HEK293 (cell line): ENCODE results near the gene UGCG.
"Not testable (repeated sequence)": the region's sequence is repeated elsewhere in the genome, so short reads cannot be mapped to it uniquely, and the experiment has no call there.

Experiments used
- CTCF ChIA-PET: fragments of 350-600 bp; formaldehyde crosslinking; extraction: SDS; loops from one replicate; lab custom pipeline; 2021; ENCODE audit warnings: antibody characterized with exemption; lab: Yijun Ruan, JAX
- POLR2A ChIA-PET: fragments of 300-600 bp; formaldehyde crosslinking; extraction: SDS; loops from one replicate; lab custom pipeline; 2020; ENCODE audit warnings: antibody characterized with exemption, inconsistent platforms; lab: Yijun Ruan, JAX
- H3K27ac ChIP-seq: fragments of 200-500 bp; sonication (Bioruptor generic); 2 replicates; pipeline ENCODE4 v1.5.1; 2014; ENCODE audit warnings: low read depth, low read length, control low read depth, inconsistent platforms; ENCODE audit errors: extremely low read depth
- H3K36me3 ChIP-seq, 2 experiments: fragments of 200-500 bp in 1 of 2; sonication (Bioruptor generic) in 1 of 2; 1 replicate in 1 of 2; 2 replicates in 1 of 2; pipeline ENCODE4 v1.5.1; 2014 to 2017; ENCODE audit warnings: inconsistent platforms in 2 of 2, low read length in 2 of 2; ENCODE audit not compliant: control insufficient read depth in 2 of 2, insufficient read depth in 1 of 2
- H3K4me1 ChIP-seq: fragments of 200-500 bp; sonication (Bioruptor generic); 2 replicates; pipeline ENCODE4 v1.5.1; 2014; ENCODE audit warnings: mild to moderate bottlenecking, low read length, inconsistent platforms; ENCODE audit not compliant: control insufficient read depth, insufficient read depth
- H3K4me3 ChIP-seq: 2 replicates; pipeline ENCODE4 v1.5.1; 2011; ENCODE audit warnings: low read depth, mild to moderate bottlenecking, control low read depth, low read length, moderate library complexity
- H3K9me3 ChIP-seq: fragments of 200-500 bp; sonication (Bioruptor generic); 2 replicates; pipeline ENCODE4 v1.5.1; 2014; ENCODE audit warnings: low read depth, low read length, inconsistent platforms; ENCODE audit not compliant: control insufficient read depth, insufficient read depth
- BCL11B ChIP-seq: fragments of 450-650 bp; formaldehyde crosslinking; IDR thresholded peaks from 2 replicates; pipeline ENCODE4 v1.5.1; 2016; ENCODE audit warnings: low read depth, missing biosample characterization, missing genetic modification characterization
- PRDM10 ChIP-seq: fragments of 450-650 bp; formaldehyde crosslinking; IDR thresholded peaks from 2 replicates; pipeline ENCODE4 v1.5.1; 2016; ENCODE audit warnings: missing biosample characterization, missing genetic modification characterization
- ZBTB6 ChIP-seq: fragments of 450-650 bp; formaldehyde crosslinking; IDR thresholded peaks from 2 replicates; pipeline ENCODE4 v1.5.1; 2017; ENCODE audit warnings: missing biosample characterization, missing genetic modification characterization
- ZFHX2 ChIP-seq: fragments of 450-650 bp; formaldehyde crosslinking; conservative IDR thresholded peaks from 2 replicates; pipeline ENCODE4 v1.5.1; 2016; ENCODE audit warnings: missing biosample characterization, missing genetic modification characterization
- ZNF133 ChIP-seq: fragments of 450-650 bp; formaldehyde crosslinking; IDR thresholded peaks from 2 replicates; pipeline ENCODE4 v1.5.1; 2016; ENCODE audit warnings: missing biosample characterization, missing genetic modification characterization
- ZNF174 ChIP-seq: fragments of 450-650 bp; formaldehyde crosslinking; IDR thresholded peaks from 2 replicates; pipeline ENCODE4 v1.5.0; 2017; ENCODE audit warnings: missing biosample characterization, mild to moderate bottlenecking, missing genetic modification characterization
- ZNF2 ChIP-seq: fragments of 450-650 bp; formaldehyde crosslinking; IDR thresholded peaks from 2 replicates; pipeline ENCODE4 v1.5.1; 2016; ENCODE audit warnings: missing biosample characterization, missing genetic modification characterization
- ZNF223 ChIP-seq: fragments of 450-650 bp; formaldehyde crosslinking; IDR thresholded peaks from 2 replicates; pipeline ENCODE4 v1.5.1; 2016; ENCODE audit warnings: missing biosample characterization, missing genetic modification characterization
- ZNF24 ChIP-seq: fragments of 450-650 bp; formaldehyde crosslinking; IDR thresholded peaks from 2 replicates; pipeline ENCODE4 v1.5.1; 2016; ENCODE audit warnings: missing biosample characterization, missing genetic modification characterization
- ZNF362 ChIP-seq: fragments of 450-650 bp; formaldehyde crosslinking; IDR thresholded peaks from 2 replicates; pipeline ENCODE4 v1.5.1; 2016; ENCODE audit warnings: missing biosample characterization, missing genetic modification characterization
- ZNF404 ChIP-seq: fragments of 450-650 bp; formaldehyde crosslinking; IDR thresholded peaks from 2 replicates; pipeline ENCODE4 v1.5.1; 2017; ENCODE audit warnings: missing biosample characterization, missing genetic modification characterization
- ZNF416 ChIP-seq: fragments of 450-650 bp; formaldehyde crosslinking; IDR thresholded peaks from 2 replicates; pipeline ENCODE4 v1.5.1; 2016; ENCODE audit warnings: missing biosample characterization, missing genetic modification characterization
- ZNF48 ChIP-seq: fragments of 450-650 bp; formaldehyde crosslinking; IDR thresholded peaks from 2 replicates; pipeline ENCODE4 v1.5.1; 2016; ENCODE audit warnings: missing biosample characterization, missing genetic modification characterization
- ZNF513 ChIP-seq: fragments of 450-650 bp; IDR thresholded peaks from 2 replicates; pipeline ENCODE4 v1.5.1; 2018; ENCODE audit warnings: missing biosample characterization, missing genetic modification characterization
- ZNF544 ChIP-seq: fragments of 450-650 bp; formaldehyde crosslinking; IDR thresholded peaks from 2 replicates; pipeline ENCODE4 v1.5.0; 2017; ENCODE audit warnings: missing biosample characterization, missing genetic modification characterization
- ZNF548 ChIP-seq: fragments of 450-650 bp; formaldehyde crosslinking; IDR thresholded peaks from 2 replicates; pipeline ENCODE4 v1.5.1; 2016; ENCODE audit warnings: missing biosample characterization, missing genetic modification characterization
- ZNF600 ChIP-seq: fragments of 450-650 bp; formaldehyde crosslinking; IDR thresholded peaks from 2 replicates; pipeline ENCODE4 v1.5.1; 2016; ENCODE audit warnings: missing biosample characterization, missing genetic modification characterization
- ZNF664 ChIP-seq: fragments of 450-650 bp; formaldehyde crosslinking; IDR thresholded peaks from 2 replicates; pipeline ENCODE4 v1.5.1; 2016; ENCODE audit warnings: missing biosample characterization, missing genetic modification characterization
- ZNF692 ChIP-seq: fragments of 450-650 bp; formaldehyde crosslinking; IDR thresholded peaks from 2 replicates; pipeline ENCODE4 v1.5.1; 2016; ENCODE audit warnings: missing biosample characterization, missing genetic modification characterization
- ZNF791 ChIP-seq: fragments of 450-650 bp; formaldehyde crosslinking; IDR thresholded peaks from 2 replicates; pipeline ENCODE4 v1.5.1; 2016; ENCODE audit warnings: missing biosample characterization, missing genetic modification characterization
- ZNF843 ChIP-seq: fragments of 450-650 bp; formaldehyde crosslinking; IDR thresholded peaks from 2 replicates; pipeline ENCODE4 v1.5.1; 2016; ENCODE audit warnings: missing biosample characterization, missing genetic modification characterization
- ZSCAN30 ChIP-seq: fragments of 450-650 bp; IDR thresholded peaks from 2 replicates; pipeline ENCODE4 v1.5.1; 2018; ENCODE audit warnings: missing biosample characterization, mild to moderate bottlenecking, missing genetic modification characterization, moderate library complexity

The UGCG gene

GRCh38 chr9:111886983-111887718 is 9.5 kb upstream of the UGCG start:
- Histone ChIP-seq H3K4me3 (no peak overlapping the region), H3K4me1 (no peaks in the 10 kb centered on the region), H3K9me3 (no peaks in the 10 kb centered on the region), H3K27ac (no peak overlapping the region), H3K36me3 (no peaks in the 10 kb centered on the region)
- CTCF ChIA-PET: interaction anchor here (0.6 kb wide), 1 partner anchor 212 kb away, joined by 3 read pairs; no protein-coding TSS in a partner anchor
- TF ChIP-seq ZNF48 (tag by site-specific recombination): no peak
- TF ChIP-seq ZNF416 (tag by site-specific recombination): no peak
- TF ChIP-seq ZNF24 (tag by site-specific recombination): no peak
- no peak for TF ChIP-seq ZNF692 (tag by site-specific recombination)
- TF ChIP-seq ZNF548 (tag by site-specific recombination): no peak
- no peak for TF ChIP-seq ZNF544 (tag by site-specific recombination)
- TF ChIP-seq ZSCAN30 (tag by site-specific recombination): no peak
- no peak for TF ChIP-seq ZNF513 (tag by site-specific recombination)
- no peak for TF ChIP-seq ZNF404 (tag by site-specific recombination)
- no peak for TF ChIP-seq ZNF174 (tag by site-specific recombination)
- no peak for TF ChIP-seq BCL11B (tag by site-specific recombination)
- no peak for TF ChIP-seq PRDM10 (tag by site-specific recombination)
- TF ChIP-seq ZNF791 (tag by site-specific recombination): no peak
- TF ChIP-seq ZNF362 (tag by site-specific recombination): no peak
- POLR2A ChIA-PET: no interaction called here

- POLR2A ChIA-PET: no interaction called here
- H3K4me1 ChIP-seq: no peaks in the 10 kb centered on the region
- CTCF ChIA-PET: interaction anchor here (0.7 to 1.1 kb wide), 2 partner anchors 39 to 184 kb away, joined by 3 to 4 read pairs; no protein-coding TSS in a partner anchor
- no peaks in the 10 kb centered on the region for H3K36me3 ChIP-seq
- H3K27ac ChIP-seq: no peak overlapping the region
- TF ChIP-seq ZBTB6 (tag by site-specific recombination) (no peak), ZNF664 (peak; percentile 48; the same call in 1 of the 2 replicates), ZNF600 (no peak), ZFHX2 (no peak), ZNF133 (no peak), ZNF2 (tag by site-specific recombination) (no peak), ZNF843 (tag by site-specific recombination) (no peak), ZNF223 (no peak)
- H3K4me3 ChIP-seq: no peak overlapping the region
- H3K9me3 ChIP-seq: no peaks in the 10 kb centered on the region
These were observed 6.3 kb upstream of the UGCG start for GRCh38 chr9:111890334-111890733.

GRCh38 chr9:111890867-111891266 is 5.7 kb upstream of the UGCG start:
- H3K36me3 ChIP-seq, H3K9me3 ChIP-seq, H3K4me3 ChIP-seq, H3K4me1 ChIP-seq, H3K27ac ChIP-seq, POLR2A ChIA-PET: not testable (repeated sequence)
- CTCF ChIA-PET: interaction anchor here (0.7 to 1.1 kb wide), 2 partner anchors 38 to 184 kb away, joined by 3 to 4 read pairs; no protein-coding TSS in a partner anchor
